Activated CD4-positive, alpha-beta T cell treated with anti-CD3 and anti-CD28 coated beads, Interleukin-2, amount 50 U/mL, for 48 hours (primary cell): ENCODE results near the gene CNBD2.
A peak's percentile ranks its signal among the peaks of the same experiment; 100 is the strongest.
"Not testable (repeated sequence)": the region's sequence is repeated elsewhere in the genome, so short reads cannot be mapped to it uniquely, and the experiment has no call there.

Experiments
- DNase-seq, 2 experiments: peaks; one replicate each; pipeline ENCODE4 v3.0.0-alpha.2; 2020

The CNBD2 gene

GRCh38 chr20:36064658-36065426 lies 96.5 kb downstream of the CNBD2 start:
- DNase-seq = peak; percentile 97

GRCh38 chr20:36065427-36065998 lies 97.1 kb downstream of the CNBD2 start:
- no peak for DNase-seq

- no peak for DNase-seq
Measured at GRCh38 chr20:36066777-36067176, 98.4 kb downstream of the CNBD2 start.

- DNase-seq = not testable (repeated sequence)
Measured at GRCh38 chr20:36068526-36068925, 100.1 kb downstream of the CNBD2 start.

GRCh38 chr20:36070451-36070850 lies 102.1 kb downstream of the CNBD2 start:
- DNase-seq = no peak

GRCh38 chr20:36071848-36072247 lies 103.5 kb downstream of the CNBD2 start:
- no peak for DNase-seq

- DNase-seq = no peak
Measured at GRCh38 chr20:36074983-36075382, 106.6 kb downstream of the CNBD2 start.

- DNase-seq = not testable (repeated sequence)
Measured at GRCh38 chr20:36077762-36078161, 109.4 kb downstream of the CNBD2 start.

GRCh38 chr20:36079486-36079885 lies 111.1 kb downstream of the CNBD2 start:
- DNase-seq = no peak

GRCh38 chr20:36079984-36080383 lies 111.6 kb downstream of the CNBD2 start:
- not testable (repeated sequence) for DNase-seq
